ENCODE measurements around the gene GPR89A.
"Not testable (repeated sequence)": the region's sequence is repeated elsewhere in the genome, so short reads cannot be mapped to it uniquely, and the experiment has no call there.

GPR89A gene

DNA sequence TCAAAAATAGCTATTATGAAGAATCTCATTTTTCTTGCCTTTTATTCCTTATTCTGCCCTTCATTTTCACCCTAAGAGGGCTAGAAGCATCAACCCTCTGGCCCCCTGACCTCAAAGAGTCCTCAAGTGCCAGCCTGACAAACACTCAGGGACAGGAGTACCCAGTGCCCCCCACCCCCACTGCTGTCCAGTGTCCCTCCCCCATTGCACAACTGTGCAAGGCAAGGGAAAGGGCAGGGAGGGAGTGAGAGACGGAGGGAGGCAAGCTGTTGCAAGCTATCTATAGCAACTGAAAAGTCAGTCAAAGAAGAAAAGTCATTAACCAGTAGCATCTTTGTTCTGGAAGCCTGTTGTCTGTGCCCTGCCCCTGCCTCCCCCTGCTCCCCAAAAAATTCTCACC, 78.3 kb downstream of the GPR89A start:
- H3K4me1 ChIP-seq (ENCODE audit: control insufficient read depth, insufficient read depth, low read length); H3K9me3 ChIP-seq (ENCODE audit: control insufficient read depth, insufficient read depth, low read depth, low read length); H3K27ac ChIP-seq (ENCODE audit: low read depth, low read length); H3K36me3 ChIP-seq (ENCODE audit: control insufficient read depth, insufficient read depth, low read length); H3K27me3 ChIP-seq (ENCODE audit: control insufficient read depth, insufficient read depth, low read length); H3K9ac ChIP-seq (ENCODE audit: low read length); H3K4me3 ChIP-seq (ENCODE audit: low read depth, low read length): not testable (repeated sequence)

GRCh38 chr1:145688328-145688727, 80.5 kb downstream of the GPR89A start:
- no peak overlapping the region for H3K27ac ChIP-seq (ENCODE audit: low read depth, low read length)
- H3K9ac ChIP-seq (ENCODE audit: low read length), result no peak overlapping the region
- no peaks in the 10 kb centered on the region for H3K27me3 ChIP-seq (ENCODE audit: control insufficient read depth, insufficient read depth, low read length)
- H3K4me1 ChIP-seq (ENCODE audit: control insufficient read depth, insufficient read depth, low read length), result peaks cover 6% of the 10 kb centered on the region; the same call in 1 of the 2 replicates
- no peak overlapping the region for H3K4me3 ChIP-seq (ENCODE audit: low read depth, low read length)
- H3K9me3 ChIP-seq (ENCODE audit: control insufficient read depth, insufficient read depth, low read depth, low read length), result no peaks in the 10 kb centered on the region
- no peaks in the 10 kb centered on the region for H3K36me3 ChIP-seq (ENCODE audit: control insufficient read depth, insufficient read depth, low read length)

DNA sequence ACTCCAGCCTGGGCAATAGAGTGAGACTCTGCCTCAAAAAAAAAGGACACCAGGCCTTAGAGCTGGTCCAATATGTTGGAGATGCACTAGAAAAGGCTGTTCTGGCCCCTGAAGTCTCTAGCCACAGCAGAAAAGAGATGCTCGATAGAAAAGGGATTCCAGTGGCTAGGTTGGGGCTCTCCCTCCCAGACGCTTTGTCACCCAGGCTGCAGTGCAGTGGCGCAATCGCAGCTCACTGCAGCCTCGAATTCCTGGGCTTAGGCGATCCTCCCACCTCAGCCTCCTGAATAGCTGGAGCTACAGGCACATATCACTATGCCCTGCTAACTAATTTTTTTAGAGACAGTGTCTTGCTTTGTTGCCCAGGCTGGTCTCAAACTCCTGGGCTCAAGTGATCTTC, 81.1 kb downstream of the GPR89A start:
- Histone ChIP-seq H3K27ac (ENCODE audit: low read depth, low read length) (no peak overlapping the region), H3K4me3 (ENCODE audit: low read depth, low read length) (no peak overlapping the region), H3K4me1 (ENCODE audit: control insufficient read depth, insufficient read depth, low read length) (peaks cover 6% of the 10 kb centered on the region; the same call in 1 of the 2 replicates), H3K36me3 (ENCODE audit: control insufficient read depth, insufficient read depth, low read length) (no peaks in the 10 kb centered on the region), H3K9ac (ENCODE audit: low read length) (no peak overlapping the region), H3K9me3 (ENCODE audit: control insufficient read depth, insufficient read depth, low read depth, low read length) (no peaks in the 10 kb centered on the region), H3K27me3 (ENCODE audit: control insufficient read depth, insufficient read depth, low read length) (no peaks in the 10 kb centered on the region)

GRCh38 chr1:145689922-145690321, 82.1 kb downstream of the GPR89A start:
- peaks cover 6% of the 10 kb centered on the region; the same call in 1 of the 2 replicates for H3K4me1 ChIP-seq (ENCODE audit: control insufficient read depth, insufficient read depth, low read length)
- no peak overlapping the region for H3K9ac ChIP-seq (ENCODE audit: low read length)
- no peaks in the 10 kb centered on the region for H3K36me3 ChIP-seq (ENCODE audit: control insufficient read depth, insufficient read depth, low read length)
- H3K9me3 ChIP-seq (ENCODE audit: control insufficient read depth, insufficient read depth, low read depth, low read length), result no peaks in the 10 kb centered on the region
- no peak overlapping the region for H3K27ac ChIP-seq (ENCODE audit: low read depth, low read length)
- no peak overlapping the region for H3K4me3 ChIP-seq (ENCODE audit: low read depth, low read length)
- no peaks in the 10 kb centered on the region for H3K27me3 ChIP-seq (ENCODE audit: control insufficient read depth, insufficient read depth, low read length)

GRCh38 chr1:145690587-145691558, 83.1 kb downstream of the GPR89A start:
- Histone ChIP-seq H3K27me3 (ENCODE audit: control insufficient read depth, insufficient read depth, low read length) (no peaks in the 10 kb centered on the region), H3K27ac (ENCODE audit: low read depth, low read length) (no peak overlapping the region), H3K36me3 (ENCODE audit: control insufficient read depth, insufficient read depth, low read length) (no peaks in the 10 kb centered on the region), H3K4me1 (ENCODE audit: control insufficient read depth, insufficient read depth, low read length) (peaks cover 6% of the 10 kb centered on the region; the same call in 1 of the 2 replicates), H3K9me3 (ENCODE audit: control insufficient read depth, insufficient read depth, low read depth, low read length) (no peaks in the 10 kb centered on the region), H3K9ac (ENCODE audit: low read length) (no peak overlapping the region), H3K4me3 (ENCODE audit: low read depth, low read length) (no peak overlapping the region)

GRCh38 chr1:145692785-145693443, 85.1 kb downstream of the GPR89A start:
- Histone ChIP-seq H3K4me1 (ENCODE audit: control insufficient read depth, insufficient read depth, low read length) (peaks cover 6% of the 10 kb centered on the region; the same call in 1 of the 2 replicates), H3K36me3 (ENCODE audit: control insufficient read depth, insufficient read depth, low read length) (no peaks in the 10 kb centered on the region), H3K4me3 (ENCODE audit: low read depth, low read length) (no peak overlapping the region), H3K27ac (ENCODE audit: low read depth, low read length) (no peak overlapping the region), H3K27me3 (ENCODE audit: control insufficient read depth, insufficient read depth, low read length) (no peaks in the 10 kb centered on the region), H3K9me3 (ENCODE audit: control insufficient read depth, insufficient read depth, low read depth, low read length) (no peaks in the 10 kb centered on the region), H3K9ac (ENCODE audit: low read length) (no peak overlapping the region)

GRCh38 chr1:145695821-145696629, 88.2 kb downstream of the GPR89A start:
- Histone ChIP-seq H3K4me3 (ENCODE audit: low read depth, low read length) (no peak overlapping the region), H3K36me3 (ENCODE audit: control insufficient read depth, insufficient read depth, low read length) (no peaks in the 10 kb centered on the region), H3K27me3 (ENCODE audit: control insufficient read depth, insufficient read depth, low read length) (no peaks in the 10 kb centered on the region), H3K4me1 (ENCODE audit: control insufficient read depth, insufficient read depth, low read length) (0 out of 2 replicates have a peak, but pooled peaks cover under 1% of the 10 kb centered on the region), H3K9me3 (ENCODE audit: control insufficient read depth, insufficient read depth, low read depth, low read length) (no peaks in the 10 kb centered on the region), H3K9ac (ENCODE audit: low read length) (no peak overlapping the region), H3K27ac (ENCODE audit: low read depth, low read length) (no peak overlapping the region)

DNA sequence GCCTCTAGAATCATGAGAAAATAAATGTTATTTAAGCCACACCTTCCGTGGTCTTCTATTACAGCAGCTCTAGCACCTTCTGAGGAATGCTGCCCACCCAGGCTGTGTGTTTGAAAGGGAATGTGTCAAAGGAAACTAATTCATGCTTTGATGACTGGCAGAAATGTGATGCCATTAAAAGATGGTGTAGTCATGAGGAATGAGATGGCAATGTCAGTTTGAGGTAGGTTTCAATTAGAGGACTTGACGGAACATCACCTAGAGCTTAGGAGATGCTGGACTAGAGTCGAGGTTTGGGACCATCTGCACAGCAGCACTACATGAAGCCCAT, 88.8 kb downstream of the GPR89A start:
- H3K36me3 ChIP-seq (ENCODE audit: control insufficient read depth, insufficient read depth, low read length), result no peaks in the 10 kb centered on the region
- no peaks in the 10 kb centered on the region for H3K27me3 ChIP-seq (ENCODE audit: control insufficient read depth, insufficient read depth, low read length)
- H3K9me3 ChIP-seq (ENCODE audit: control insufficient read depth, insufficient read depth, low read depth, low read length), result no peaks in the 10 kb centered on the region
- H3K9ac ChIP-seq (ENCODE audit: low read length), result no peak overlapping the region
- H3K27ac ChIP-seq (ENCODE audit: low read depth, low read length), result no peak overlapping the region
- H3K4me1 ChIP-seq (ENCODE audit: control insufficient read depth, insufficient read depth, low read length), result no peaks in the 10 kb centered on the region
- no peak overlapping the region for H3K4me3 ChIP-seq (ENCODE audit: low read depth, low read length)

- H3K27ac ChIP-seq (ENCODE audit: low read depth, low read length), result no peak overlapping the region
These were observed 93.6 kb downstream of the GPR89A start for GRCh38 chr1:145701306-145701862.

DNA sequence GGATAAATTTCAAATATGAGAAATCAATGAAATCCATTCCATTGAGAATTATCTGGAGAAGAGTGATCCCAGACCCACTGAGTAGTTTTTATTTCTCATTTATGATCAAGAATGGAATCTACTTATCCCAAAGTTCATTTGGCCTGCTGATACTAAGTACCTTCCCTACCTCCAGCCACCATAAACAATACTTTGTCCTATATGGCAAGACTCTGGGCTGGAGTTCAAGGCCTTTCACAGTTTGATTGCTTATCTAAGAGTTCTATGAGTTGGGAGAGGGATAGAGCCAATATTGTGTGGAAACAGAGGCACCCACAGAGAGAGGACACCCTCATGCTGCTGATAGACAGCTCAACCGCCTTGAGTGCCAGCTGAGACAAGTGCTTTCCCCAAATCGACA, 94.3 kb downstream of the GPR89A start:
- H3K27ac ChIP-seq (ENCODE audit: low read depth, low read length), result no peak overlapping the region
- H3K4me1 ChIP-seq (ENCODE audit: control insufficient read depth, insufficient read depth, low read length), result 0 out of 2 replicates have a peak, but pooled peaks cover under 1% of the 10 kb centered on the region
- H3K9ac ChIP-seq (ENCODE audit: low read length), result no peak overlapping the region
- H3K4me3 ChIP-seq (ENCODE audit: low read depth, low read length), result no peak overlapping the region
- H3K27me3 ChIP-seq (ENCODE audit: control insufficient read depth, insufficient read depth, low read length), result no peaks in the 10 kb centered on the region
- no peaks in the 10 kb centered on the region for H3K9me3 ChIP-seq (ENCODE audit: control insufficient read depth, insufficient read depth, low read depth, low read length)
- no peaks in the 10 kb centered on the region for H3K36me3 ChIP-seq (ENCODE audit: control insufficient read depth, insufficient read depth, low read length)

More at GRCh38 chr1:145701306-145701862, 93.6 kb downstream of the GPR89A start:
- Histone ChIP-seq H3K27me3 (ENCODE audit: control insufficient read depth, insufficient read depth, low read length) (no peaks in the 10 kb centered on the region), H3K4me1 (ENCODE audit: control insufficient read depth, insufficient read depth, low read length) (no peaks in the 10 kb centered on the region), H3K4me3 (ENCODE audit: low read depth, low read length) (no peak overlapping the region), H3K9me3 (ENCODE audit: control insufficient read depth, insufficient read depth, low read depth, low read length) (no peaks in the 10 kb centered on the region), H3K9ac (ENCODE audit: low read length) (no peak overlapping the region), H3K36me3 (ENCODE audit: control insufficient read depth, insufficient read depth, low read length) (no peaks in the 10 kb centered on the region)

All from HUES6 (cell line).